DND-41 (cell line): ENCODE measurements around the gene GRAPL.
"Not testable (repeated sequence)": the region's sequence is repeated elsewhere in the genome, so short reads cannot be mapped to it uniquely, and the experiment has no call there.

ENCODE experiments used
- ATAC-seq: fragments of 200-7000 bp; cut with Tn5 transposase; 3 replicates; pipeline ENCODE4 v1.9.1; 2021; ENCODE audit warnings: low read depth; ENCODE audit not compliant: insufficient read depth
- DNase-seq: peaks from one replicate; pipeline ENCODE4 v3.0.0-alpha.2; 2020
- H2AFZ ChIP-seq: 2 replicates; pipeline ENCODE4 v1.6.0; 2012; ENCODE audit warnings: low read depth, low read length
- H3K27ac ChIP-seq: 2 replicates; pipeline ENCODE4 v1.5.1; 2012; ENCODE audit warnings: low read length, inconsistent platforms
- H3K27me3 ChIP-seq: fragments of 200-600 bp; sonication (generic); 2 replicates; pipeline ENCODE4 v1.6.0; 2012; ENCODE audit warnings: low read length, mild to moderate bottlenecking, inconsistent platforms; ENCODE audit not compliant: insufficient read depth, poor library complexity
- H3K36me3 ChIP-seq: 2 replicates; pipeline ENCODE4 v1.5.1; 2012; ENCODE audit warnings: low read length, inconsistent platforms; ENCODE audit not compliant: insufficient read depth
- H3K4me1 ChIP-seq: 2 replicates; pipeline ENCODE4 v1.5.1; 2012; ENCODE audit warnings: mild to moderate bottlenecking, low read length; ENCODE audit not compliant: insufficient read depth
- H3K4me2 ChIP-seq: 2 replicates; pipeline ENCODE4 v1.6.0; 2012; ENCODE audit warnings: mild to moderate bottlenecking, moderate library complexity, low read length, inconsistent platforms; ENCODE audit not compliant: insufficient read depth
- H3K4me3 ChIP-seq, 2 experiments: fragments of 200-600 bp in 1 of 2; shearing (Covaris generic) in 1 of 2; 2 replicates each; pipeline ENCODE4 v1.5.1; 2012 to 2016; ENCODE audit warnings: inconsistent platforms in 2 of 2, low read length in 2 of 2, mild to moderate bottlenecking in 2 of 2, low read depth in 1 of 2, moderate library complexity in 1 of 2
- H3K79me2 ChIP-seq: 2 replicates; pipeline ENCODE4 v1.6.0; 2012; ENCODE audit warnings: low read length, inconsistent platforms; ENCODE audit not compliant: insufficient read depth
- H3K9ac ChIP-seq: 2 replicates; pipeline ENCODE4 v1.6.0; 2012; ENCODE audit warnings: low read depth, mild to moderate bottlenecking, inconsistent platforms, low read length, moderate library complexity
- H3K9me3 ChIP-seq: 2 replicates; pipeline ENCODE4 v1.5.1; 2012; ENCODE audit warnings: low read length, moderate library complexity, mild to moderate bottlenecking, inconsistent platforms; ENCODE audit not compliant: insufficient read depth, severe bottlenecking
- H4K20me1 ChIP-seq: 2 replicates; pipeline ENCODE4 v1.6.0; 2012; ENCODE audit warnings: low read length; ENCODE audit not compliant: insufficient read depth

The GRAPL gene

GRCh38 chr17:19131108-19131507 is 3.7 kb downstream of the GRAPL start:
- not testable (repeated sequence) for H3K4me2 ChIP-seq, H3K36me3 ChIP-seq, H3K4me1 ChIP-seq, H3K27me3 ChIP-seq, H3K9ac ChIP-seq, H3K79me2 ChIP-seq, DNase-seq, H3K27ac ChIP-seq, H2AFZ ChIP-seq, ATAC-seq, H4K20me1 ChIP-seq, H3K9me3 ChIP-seq, H3K4me3 ChIP-seq

GRCh38 chr17:19131772-19132171 is 4.4 kb downstream of the GRAPL start:
- not testable (repeated sequence) for H3K4me3 ChIP-seq, H3K4me1 ChIP-seq, H2AFZ ChIP-seq, H3K27me3 ChIP-seq, H4K20me1 ChIP-seq, H3K36me3 ChIP-seq, H3K9ac ChIP-seq, H3K4me2 ChIP-seq, H3K27ac ChIP-seq, H3K9me3 ChIP-seq, DNase-seq, H3K79me2 ChIP-seq, ATAC-seq

- H3K4me3 ChIP-seq, H3K36me3 ChIP-seq, ATAC-seq, H3K27me3 ChIP-seq, H2AFZ ChIP-seq, H3K79me2 ChIP-seq, H4K20me1 ChIP-seq, DNase-seq, H3K4me2 ChIP-seq, H3K9ac ChIP-seq, H3K4me1 ChIP-seq, H3K27ac ChIP-seq, H3K9me3 ChIP-seq: not testable (repeated sequence)
Observed at GRCh38 chr17:19133793-19134192, 6.4 kb downstream of the GRAPL start.

- H3K4me2 ChIP-seq, H3K4me1 ChIP-seq, H3K27ac ChIP-seq, H4K20me1 ChIP-seq, H3K79me2 ChIP-seq, H3K4me3 ChIP-seq, H3K36me3 ChIP-seq, ATAC-seq, H3K27me3 ChIP-seq, DNase-seq, H3K9me3 ChIP-seq, H3K9ac ChIP-seq, H2AFZ ChIP-seq: not testable (repeated sequence)
Observed at GRCh38 chr17:19135391-19135790, 8.0 kb downstream of the GRAPL start.

GRCh38 chr17:19136138-19136537 is 8.7 kb downstream of the GRAPL start:
- DNase-seq, H3K4me2 ChIP-seq, H4K20me1 ChIP-seq, H3K9ac ChIP-seq, ATAC-seq, H3K36me3 ChIP-seq, H2AFZ ChIP-seq, H3K79me2 ChIP-seq, H3K4me1 ChIP-seq, H3K4me3 ChIP-seq, H3K27ac ChIP-seq, H3K27me3 ChIP-seq, H3K9me3 ChIP-seq: not testable (repeated sequence)

- not testable (repeated sequence) for ATAC-seq, H3K9me3 ChIP-seq, H3K4me2 ChIP-seq, DNase-seq, H2AFZ ChIP-seq, H4K20me1 ChIP-seq, H3K4me1 ChIP-seq, H3K27ac ChIP-seq, H3K4me3 ChIP-seq, H3K79me2 ChIP-seq, H3K9ac ChIP-seq, H3K27me3 ChIP-seq, H3K36me3 ChIP-seq
Observed at GRCh38 chr17:19136605-19137004, 9.2 kb downstream of the GRAPL start.

- H4K20me1 ChIP-seq, H3K27ac ChIP-seq, H3K4me1 ChIP-seq, ATAC-seq, H3K4me3 ChIP-seq, H3K36me3 ChIP-seq, H3K79me2 ChIP-seq, H3K9me3 ChIP-seq, H3K9ac ChIP-seq, H2AFZ ChIP-seq, DNase-seq, H3K4me2 ChIP-seq, H3K27me3 ChIP-seq: not testable (repeated sequence)
Observed at GRCh38 chr17:19137959-19138358, 10.6 kb downstream of the GRAPL start.

- H3K9ac ChIP-seq, H3K27ac ChIP-seq, H4K20me1 ChIP-seq, H3K4me2 ChIP-seq, H3K4me1 ChIP-seq, DNase-seq, H3K27me3 ChIP-seq, H3K79me2 ChIP-seq, H3K4me3 ChIP-seq, H3K9me3 ChIP-seq, H3K36me3 ChIP-seq, H2AFZ ChIP-seq: not testable (repeated sequence)
- ATAC-seq: peak; percentile 64
Observed at GRCh38 chr17:19141366-19142155, 14.2 kb downstream of the GRAPL start.
